GM19438 (cell line): ENCODE measurements around the gene ASH1L.
"Not testable (repeated sequence)": the region's sequence is repeated elsewhere in the genome, so short reads cannot be mapped to it uniquely, and the experiment has no call there.

ENCODE experiments used
- ATAC-seq: cut with Tn5 transposase; IDR thresholded peaks from one replicate; pipeline ENCODE4 v1.9.1; 2021; ENCODE audit warnings: low read depth; ENCODE audit not compliant: unreplicated experiment

The ASH1L gene

DNA sequence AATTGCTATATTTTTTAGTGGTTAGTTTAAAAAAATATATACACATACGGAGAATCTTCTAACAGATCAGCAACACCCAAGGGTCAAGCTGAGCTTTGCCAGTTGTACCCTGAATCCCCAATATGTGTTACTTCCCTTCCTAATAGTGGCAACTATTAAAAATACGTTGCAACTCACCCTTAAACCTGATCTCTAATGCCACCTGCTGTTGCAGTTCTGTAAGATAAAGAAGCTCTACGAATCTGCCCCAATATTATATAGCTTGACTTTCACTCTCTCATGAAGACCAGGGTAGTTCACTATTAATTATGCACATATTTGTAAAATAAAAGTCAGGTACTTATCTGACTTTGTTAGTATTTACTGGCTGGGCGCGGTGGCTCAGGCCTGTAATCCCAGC is 58.4 kb downstream of the ASH1L start:
- ATAC-seq = no peak

DNA sequence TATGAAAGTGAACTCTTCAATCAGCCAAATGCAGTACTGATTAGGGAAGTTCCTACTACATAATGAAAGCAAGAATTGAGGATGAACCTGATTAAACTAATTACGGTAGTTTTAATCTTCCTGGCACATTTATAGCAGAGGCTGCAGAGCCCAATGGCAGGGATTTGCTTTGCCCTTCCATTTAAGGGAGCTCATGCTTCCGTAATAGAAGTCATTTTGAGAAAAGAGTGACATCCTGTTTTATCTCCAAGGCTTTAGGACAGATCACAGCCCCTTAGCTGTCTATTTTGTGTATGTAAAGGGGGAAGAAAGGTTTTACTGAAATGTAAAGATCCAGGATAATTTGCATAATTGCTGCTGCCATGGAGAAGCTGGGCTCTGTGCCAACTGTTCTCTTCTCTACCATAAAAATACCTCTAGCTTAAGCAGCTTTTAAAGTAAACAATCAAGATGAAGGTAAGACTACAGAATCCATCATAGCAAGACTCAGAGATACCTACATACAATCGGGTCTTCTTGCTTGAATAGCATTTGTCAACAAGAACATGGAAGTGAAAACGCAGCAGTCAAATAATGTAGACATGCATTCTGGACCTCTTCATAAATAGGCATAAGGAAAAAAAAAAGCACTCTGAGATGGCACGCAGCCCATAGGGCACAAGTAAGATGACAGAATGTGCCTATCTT is 62.5 kb downstream of the ASH1L start:
- ATAC-seq = no peak

DNA sequence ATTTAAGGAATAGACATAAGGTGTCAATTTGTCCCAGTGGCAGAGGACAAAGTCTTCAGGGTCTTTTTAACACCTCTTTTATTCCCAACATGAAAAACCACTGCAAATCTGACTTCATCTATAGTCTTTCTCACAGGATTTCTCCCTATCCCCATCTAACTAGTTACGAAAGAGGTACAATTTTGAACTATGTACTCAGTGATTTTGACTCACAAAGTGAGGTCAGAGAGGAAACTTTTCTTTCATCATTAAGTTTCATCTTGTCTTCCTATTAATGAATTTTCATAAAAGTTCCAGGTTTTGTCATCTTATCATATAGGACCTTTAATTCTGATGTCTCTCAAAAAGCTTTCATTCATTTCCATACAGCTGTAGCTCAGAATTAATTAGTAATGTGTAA is 63.3 kb downstream of the ASH1L start:
- ATAC-seq = no peak

DNA sequence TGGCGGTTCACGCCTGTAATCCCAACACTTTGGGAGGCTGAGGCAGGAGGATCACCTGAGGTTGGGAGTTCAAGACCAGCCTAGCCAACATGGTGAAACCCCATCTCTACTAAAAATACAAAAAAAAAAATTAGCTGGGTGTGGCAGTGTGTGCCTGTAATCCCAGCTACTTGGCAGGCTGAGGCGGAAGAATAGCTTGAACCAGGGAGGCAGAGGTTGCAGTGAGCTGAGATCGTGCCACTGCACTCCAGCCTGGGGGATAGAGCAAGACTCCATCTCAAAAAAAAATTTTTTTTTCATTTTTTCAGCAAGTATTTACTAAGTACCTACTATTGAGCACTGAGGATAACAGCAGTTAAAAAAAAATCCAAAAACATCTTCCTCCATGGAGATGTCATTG is 69.0 kb downstream of the ASH1L start:
- not testable (repeated sequence) for ATAC-seq

DNA sequence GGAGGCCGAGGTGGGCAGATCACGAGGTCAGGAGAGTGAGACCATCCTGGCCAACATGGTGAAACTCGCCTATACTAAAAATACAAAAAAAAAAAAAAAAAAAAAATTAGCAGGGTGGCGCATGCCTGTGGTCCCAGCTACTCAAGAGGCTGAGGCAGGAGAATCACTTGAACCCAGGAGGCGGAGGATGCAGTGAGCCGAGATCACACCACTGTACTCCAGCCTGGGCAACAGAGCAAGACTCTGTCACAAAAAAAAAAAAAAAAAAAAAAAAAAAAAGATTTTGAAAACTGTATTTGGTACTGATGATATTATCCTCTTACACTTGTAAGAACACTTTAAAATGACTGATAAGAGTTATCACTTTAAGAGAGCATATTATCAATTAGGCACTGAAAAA is 74.2 kb downstream of the ASH1L start:
- not testable (repeated sequence) for ATAC-seq

DNA sequence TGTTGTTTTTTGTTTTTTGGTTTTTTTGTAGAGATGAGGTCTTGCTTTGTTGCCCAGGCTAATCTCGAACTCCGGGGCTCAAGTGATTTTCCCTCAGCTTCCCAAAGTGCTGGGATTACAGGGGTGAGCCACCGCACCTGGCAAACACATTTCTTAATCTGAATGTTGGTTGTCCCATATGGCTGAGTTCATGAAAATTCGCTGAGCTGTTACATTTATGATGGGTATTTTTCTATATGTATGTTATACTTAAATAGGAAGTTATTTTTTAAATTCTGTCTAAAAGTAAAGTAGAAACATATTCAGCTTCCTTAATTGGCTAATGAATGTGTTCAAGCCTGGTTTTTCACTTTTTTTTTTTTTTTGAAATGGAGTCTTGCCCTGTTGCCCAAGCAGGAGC is 75.1 kb downstream of the ASH1L start:
- ATAC-seq = no peak

DNA sequence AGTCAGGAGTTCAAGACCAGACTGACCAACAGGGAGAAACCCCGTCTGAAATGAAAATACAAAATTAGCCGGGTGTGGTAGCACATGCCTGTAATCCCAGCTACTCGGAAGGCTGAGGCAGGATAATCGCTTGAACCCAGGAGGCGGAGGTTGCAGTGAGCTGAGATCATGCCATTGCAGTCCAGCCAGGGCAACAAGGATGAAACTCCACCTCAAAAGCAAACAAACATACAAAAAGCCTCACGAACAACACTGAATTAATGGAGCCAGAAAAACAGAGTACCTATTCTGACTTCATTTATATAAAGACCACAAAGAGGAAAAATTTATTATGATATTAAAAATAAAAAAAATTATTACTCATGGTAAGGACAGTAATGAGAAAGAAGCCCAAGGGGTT is 75.7 kb downstream of the ASH1L start:
- ATAC-seq = not testable (repeated sequence)

DNA sequence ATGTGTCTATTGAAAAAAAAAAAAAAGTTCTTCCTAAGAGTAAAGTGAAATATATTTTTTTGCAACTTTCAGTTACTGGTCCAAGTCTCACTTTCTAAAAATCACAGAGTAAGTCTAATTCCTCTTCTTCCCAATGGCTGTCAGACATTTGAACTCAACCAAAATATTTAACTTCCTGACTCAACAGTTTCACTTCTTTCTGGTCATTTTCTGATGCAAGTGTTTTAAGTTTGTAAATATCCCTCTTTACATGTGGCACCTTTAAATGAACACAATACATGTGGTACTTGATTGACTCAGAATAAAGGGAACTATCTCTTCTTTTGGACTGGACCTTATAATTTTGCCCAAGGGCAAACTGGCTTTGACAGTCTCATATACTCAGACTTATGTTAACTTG is 76.7 kb downstream of the ASH1L start:
- ATAC-seq = no peak

DNA sequence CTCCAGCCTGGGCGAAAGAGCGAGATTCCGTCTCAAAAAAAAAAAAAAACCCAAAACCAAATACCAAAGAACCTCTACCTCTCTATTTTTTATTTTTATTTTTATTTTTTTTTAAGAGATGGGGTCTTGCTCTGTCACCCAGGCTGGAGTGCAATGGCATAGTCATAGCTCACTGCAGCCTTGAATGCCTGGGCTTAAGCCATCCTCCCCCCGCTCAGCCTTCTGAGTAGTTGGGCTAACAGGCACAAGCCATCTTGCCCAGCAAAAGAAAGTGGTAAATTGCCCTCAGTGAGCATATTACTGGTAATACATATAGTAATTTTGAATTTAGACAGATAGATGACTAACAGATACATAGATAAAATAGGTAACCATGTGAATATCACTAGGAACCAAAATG is 77.4 kb downstream of the ASH1L start:
- ATAC-seq = no peak

DNA sequence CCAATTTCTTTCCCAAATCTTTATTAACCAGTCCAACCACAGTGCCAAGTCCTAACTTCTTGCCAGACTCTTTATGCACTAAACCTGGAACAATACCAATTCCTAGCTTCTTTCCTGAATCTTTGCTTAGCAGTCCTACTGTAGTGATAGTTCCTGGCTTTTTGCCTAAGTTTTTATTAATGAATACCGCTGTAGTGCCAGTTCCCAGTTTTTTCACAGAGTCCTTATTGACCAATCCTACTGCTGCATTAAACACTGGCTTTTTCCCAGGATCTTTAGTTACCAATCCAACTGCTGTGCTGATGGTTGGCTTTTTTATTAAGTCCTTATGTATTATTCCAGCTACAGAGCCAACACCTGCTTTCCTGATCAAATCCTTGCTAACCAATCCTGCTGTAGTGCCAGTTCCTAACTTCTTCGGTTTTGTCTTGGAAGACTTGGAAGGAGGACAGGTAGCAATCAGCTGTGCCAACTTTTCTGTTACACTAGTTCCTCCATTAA is 80.8 kb downstream of the ASH1L start:
- no peak for ATAC-seq

DNA sequence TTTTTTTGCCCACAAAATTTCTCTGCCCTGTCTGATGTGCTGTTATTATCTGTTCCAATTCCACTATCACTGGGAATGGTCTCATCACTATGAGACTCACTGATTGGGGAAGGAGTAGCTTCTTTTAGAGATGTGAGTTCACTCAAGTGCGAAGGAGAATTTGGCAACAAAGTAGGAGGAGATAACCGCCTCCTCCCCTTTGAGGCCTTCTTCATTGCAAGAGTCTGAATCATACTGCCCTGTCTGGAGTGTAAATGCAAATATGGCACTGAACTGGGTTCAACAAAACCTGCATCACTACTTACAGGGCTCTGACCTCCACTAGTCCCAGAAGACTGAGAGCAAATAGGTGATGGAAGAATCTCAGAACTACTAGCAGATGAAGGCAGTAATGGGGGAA is 83.4 kb downstream of the ASH1L start:
- no peak for ATAC-seq

DNA sequence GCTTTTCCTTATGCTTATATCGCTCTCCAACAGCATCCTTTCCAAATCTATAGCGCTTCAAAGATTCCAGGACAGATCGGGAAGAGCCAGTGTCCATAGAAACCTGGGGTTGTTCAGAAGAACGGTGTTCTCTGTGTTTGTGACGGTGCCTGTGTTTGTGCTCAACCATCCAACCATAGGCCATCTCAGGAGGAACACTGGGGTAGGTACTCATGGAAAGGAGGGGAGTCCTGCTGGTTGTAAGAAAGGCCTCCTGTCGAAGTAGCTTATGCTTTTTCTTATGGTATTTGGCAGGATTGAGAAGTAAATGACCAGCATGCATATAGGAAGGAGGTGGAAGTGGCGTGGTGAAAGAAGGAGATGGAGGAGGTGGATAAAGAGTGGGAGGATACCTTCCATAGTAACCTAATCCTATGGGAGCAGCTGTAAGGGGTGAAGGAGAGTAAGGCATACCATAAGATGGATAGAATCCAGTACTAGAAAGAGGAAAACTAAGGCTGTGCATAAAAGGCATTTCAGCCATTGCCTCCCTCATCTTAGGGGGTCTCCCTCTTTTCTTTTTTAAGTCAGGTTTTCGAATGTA is 84.2 kb downstream of the ASH1L start:
- ATAC-seq = no peak

DNA sequence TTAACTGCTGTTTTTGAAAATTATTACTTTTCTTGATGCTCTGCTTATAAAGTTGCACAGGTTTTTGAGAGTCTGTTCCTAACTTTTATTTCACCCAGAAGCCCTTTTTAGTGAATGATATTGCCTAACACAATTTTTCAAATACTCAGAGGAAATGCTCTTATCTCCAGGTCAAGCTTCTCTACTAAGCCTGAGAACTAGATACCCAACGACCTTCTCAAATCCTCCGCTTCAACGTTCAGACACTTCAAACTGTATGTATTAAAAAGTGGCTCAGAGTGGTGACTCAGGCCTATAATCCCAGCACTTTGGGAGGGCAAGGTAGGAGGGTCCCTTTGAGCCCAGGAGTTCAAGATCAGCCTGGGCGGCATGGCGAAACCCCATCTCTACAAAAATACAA is 88.5 kb downstream of the ASH1L start:
- no peak for ATAC-seq

DNA sequence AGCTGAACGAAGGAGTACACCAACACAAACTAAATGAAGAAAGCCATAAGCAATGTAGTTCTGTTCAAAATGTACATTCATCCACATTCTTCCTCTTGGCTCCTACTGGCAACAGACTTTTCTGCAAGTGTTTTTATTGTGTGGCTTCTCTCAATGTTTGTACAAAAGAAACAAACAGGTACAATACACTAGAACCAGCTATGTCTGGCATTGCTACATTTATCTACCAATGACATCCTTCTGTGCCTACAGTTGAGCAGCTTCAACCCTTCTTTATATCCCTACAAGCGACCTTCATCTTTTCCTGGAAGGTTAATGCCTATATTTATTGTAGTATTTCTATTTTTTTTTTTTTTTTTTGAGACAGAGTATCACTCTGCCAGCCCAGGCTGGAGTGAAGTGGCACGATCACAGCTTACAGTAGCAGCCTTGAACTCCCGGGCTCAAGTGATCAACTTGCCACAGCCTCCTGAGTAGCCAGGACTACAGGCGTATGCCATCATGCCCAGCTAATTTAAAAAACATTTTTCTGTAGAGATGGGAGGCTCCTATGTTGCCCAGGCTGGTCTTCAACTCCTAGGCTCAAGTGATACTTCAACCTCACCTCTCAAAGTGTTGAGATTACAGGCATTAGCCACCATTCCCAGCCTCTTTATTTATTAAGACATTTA is 89.3 kb downstream of the ASH1L start:
- no peak for ATAC-seq

DNA sequence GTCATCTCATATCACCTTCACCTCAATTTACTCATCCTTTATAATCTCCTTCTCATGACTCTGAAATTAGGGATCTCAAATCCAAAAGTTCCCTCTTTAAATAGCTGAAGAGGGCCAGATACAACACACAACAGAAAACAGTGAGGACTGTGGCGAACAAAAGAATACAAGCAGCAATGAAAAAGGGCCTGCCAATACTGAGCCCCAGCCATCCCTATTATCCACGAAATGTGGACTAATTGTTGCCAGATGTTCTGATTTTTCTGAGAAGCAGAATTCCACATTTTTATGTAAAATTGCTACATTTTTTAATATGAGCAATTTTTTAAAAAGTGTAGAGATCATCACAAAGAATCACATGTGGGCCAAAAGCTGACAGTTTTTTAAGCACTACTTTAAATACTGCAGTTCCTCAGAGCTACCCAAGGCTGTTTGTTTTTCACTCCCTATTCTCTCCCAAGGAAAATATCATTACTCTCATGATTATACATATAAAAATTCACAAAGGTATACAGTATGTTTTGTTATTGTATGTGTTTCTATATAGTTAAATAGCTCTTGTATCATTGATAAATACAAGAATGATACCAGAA is 90.0 kb downstream of the ASH1L start:
- no peak for ATAC-seq

DNA sequence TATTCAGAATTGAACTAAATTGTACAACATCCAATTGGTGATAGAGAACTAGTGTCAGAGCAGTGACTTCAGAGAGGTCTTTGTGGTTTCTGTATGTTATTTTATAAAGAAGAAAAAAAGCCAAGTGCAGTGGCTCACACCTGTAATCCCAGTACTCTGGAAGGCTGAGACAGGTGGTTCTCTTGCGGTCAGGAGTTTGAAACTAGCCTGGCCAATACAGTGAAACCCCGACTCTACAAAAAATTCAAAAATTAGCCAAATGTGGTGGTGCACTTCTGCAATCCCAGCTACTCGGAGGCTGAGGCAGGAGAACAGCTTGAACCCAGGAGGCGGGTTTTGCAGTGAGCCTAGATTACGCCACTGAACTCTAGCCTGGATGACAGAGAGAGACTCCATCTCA is 90.7 kb downstream of the ASH1L start:
- no peak for ATAC-seq

DNA sequence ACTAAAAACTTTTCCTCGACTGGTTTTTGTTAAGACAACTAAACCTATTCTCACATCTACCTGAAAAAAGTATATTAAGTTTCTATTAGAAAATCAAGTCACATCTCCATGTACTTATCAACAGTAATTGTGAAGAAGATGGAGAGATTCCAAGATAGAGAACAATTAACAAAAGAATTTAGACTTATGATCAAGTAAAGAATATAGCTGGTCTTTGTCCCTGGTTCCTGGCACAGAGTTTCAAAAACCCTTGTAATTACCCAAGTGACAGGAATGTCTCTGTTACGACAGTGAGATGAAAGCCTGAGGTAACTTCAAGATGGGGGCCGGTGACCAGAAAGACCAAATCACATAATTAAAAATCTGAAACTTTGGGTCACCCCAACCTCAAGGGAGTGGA is 91.6 kb downstream of the ASH1L start:
- ATAC-seq = no peak

DNA sequence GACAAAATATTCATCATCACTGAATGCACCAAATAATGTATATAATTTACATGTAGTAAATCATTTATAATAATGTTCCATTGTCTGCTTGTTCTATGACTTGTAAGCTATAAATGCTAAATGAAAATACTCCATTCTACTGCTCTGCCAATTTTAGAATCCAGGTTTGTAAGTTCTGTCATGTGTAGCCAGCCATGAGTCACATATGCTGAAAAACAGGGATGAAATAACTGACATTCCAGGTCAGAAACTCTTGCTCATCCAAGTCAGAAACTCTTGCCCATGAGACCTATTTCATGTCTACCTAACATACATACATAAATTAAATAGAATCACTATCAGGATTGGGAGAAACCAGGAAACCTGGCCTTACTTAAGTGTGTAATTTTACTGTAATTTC is 95.6 kb downstream of the ASH1L start:
- no peak for ATAC-seq

DNA sequence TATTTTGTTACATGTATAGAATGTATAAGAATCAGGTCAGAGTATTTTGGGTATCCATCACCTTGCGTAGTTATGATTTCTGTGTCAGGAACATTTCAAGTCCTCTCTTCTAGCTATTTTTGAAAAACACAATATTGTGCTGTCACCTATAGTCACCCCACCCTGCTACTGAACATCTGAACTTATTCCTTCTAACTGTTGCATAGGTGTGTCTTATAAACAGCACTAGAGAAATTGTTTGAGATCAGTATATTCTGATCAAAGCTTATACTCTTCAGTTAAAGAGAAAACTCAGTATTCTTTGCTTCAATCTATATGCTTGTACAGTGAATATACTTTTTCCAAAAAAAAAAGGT is 96.0 kb downstream of the ASH1L start:
- no peak for ATAC-seq

DNA sequence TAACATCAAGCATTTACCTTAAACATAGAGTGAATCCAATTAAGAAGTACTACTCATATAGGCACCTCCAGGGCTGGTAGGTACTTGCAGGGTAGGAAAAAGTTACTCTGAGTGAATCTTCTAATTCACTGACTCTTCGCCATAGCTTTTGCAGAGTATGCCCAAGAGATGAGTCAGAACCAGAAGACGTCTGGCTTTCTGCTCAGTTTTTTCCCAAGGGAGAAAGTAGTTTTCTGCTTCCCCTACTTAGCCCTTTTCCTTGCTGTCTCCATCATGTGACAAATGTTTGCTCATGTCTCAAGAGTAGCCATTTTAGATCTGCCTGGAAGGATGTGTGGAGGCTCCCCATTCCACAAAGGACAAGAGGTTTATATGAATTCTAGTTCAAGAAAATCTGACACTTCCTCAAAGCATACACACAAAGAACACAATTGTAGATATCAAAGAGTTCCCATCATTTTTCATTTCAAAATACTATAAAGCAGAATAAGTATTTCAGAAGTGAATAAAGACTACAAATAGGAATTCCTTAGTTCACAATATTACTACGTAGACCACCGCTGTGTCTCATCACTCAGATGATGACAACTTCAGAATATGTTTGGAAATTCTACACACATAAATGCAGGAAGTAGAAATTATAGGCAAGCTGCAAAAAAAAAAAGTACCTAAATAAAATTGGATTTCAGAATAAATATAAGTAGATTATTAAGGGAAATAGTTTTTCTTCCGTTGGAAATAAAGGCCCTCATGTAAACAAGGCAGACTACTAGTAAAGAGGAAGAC is 98.5 kb downstream of the ASH1L start:
- no peak for ATAC-seq

DNA sequence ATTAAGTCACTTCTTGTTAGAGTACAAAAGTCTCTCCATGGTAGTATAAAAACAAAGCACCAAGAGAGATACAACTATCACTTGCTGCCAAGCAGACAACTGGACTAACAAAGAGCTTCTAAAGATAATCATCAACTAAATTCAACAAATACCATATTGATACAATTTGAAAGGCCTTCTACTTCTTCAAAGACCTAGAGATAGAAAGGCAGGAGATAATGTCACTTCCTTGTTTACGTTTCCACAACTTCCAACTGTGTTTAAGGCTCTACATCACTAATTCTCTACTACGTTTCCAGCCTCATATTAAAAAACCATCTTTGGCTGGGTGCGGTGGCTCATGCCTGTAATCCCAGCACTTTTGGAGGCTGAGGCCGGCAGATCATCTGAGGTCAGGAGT is 104.5 kb downstream of the ASH1L start:
- ATAC-seq = no peak
